HCT116 (cell line): ENCODE results near the gene TEDC1. TPM values are rescaled to one million over a fixed set of nuclear protein-coding genes. Genes with fewer than 3 reads are reported as not detected.

Source experiments
- ATAC-seq: fragments of 200-7000 bp; cut with Tn5 transposase; 2 replicates; pipeline ENCODE4 v1.9.1; 2020; ENCODE audit warnings: mild to moderate bottlenecking, moderate library complexity
- BruUV-seq: library from RNA; stranded (reverse); fragments of 400-500 nt; replicated peaks from 2 replicates; lab custom pipeline; 2021; lab: Mats Ljungman, UMichigan
- CTCF ChIA-PET: fragments of 300-600 bp; sonication (Branson Sonifier 250); formaldehyde crosslinking; loops from one replicate; lab custom pipeline; 2021; ENCODE audit warnings: antibody characterized with exemption; lab: Charles Lee
- POLR2A ChIA-PET: fragments of 300-600, 350-600 bp; sonication (Branson Sonifier 250); formaldehyde crosslinking; loops from one replicate; lab custom pipeline; 2021; ENCODE audit warnings: antibody characterized with exemption; lab: Charles Lee
- RAD21 ChIA-PET, 2 experiments: fragments of 300-600 bp; sonication (Branson Sonifier 250); formaldehyde crosslinking; loops; one replicate each; lab custom pipeline; 2023; ENCODE audit warnings: low total read pairs in 2 of 2; ENCODE audit not compliant: uncharacterized antibody in 2 of 2, unreplicated experiment in 2 of 2, low non-redundant PET in 1 of 2; lab: Charles Lee
- DNase-seq: peaks from one replicate; pipeline ENCODE4 v3.0.0-alpha.2; 2010; ENCODE audit warnings: low read depth, low spot score
- H2AFZ ChIP-seq: fragments of 200-600 bp; shearing (Covaris generic), sonication (generic); 2 replicates; pipeline ENCODE4 v1.6.1; 2017; ENCODE audit warnings: low read depth, mixed run types, mixed read lengths, antibody characterized with exemption, low read length; ENCODE audit not compliant: poor library complexity, severe bottlenecking
- H3K27ac ChIP-seq: 2 replicates; pipeline ENCODE4 v1.5.1; 2012; ENCODE audit warnings: low read depth, low read length
- H3K27me3 ChIP-seq: fragments of 200-600 bp; sonication (generic); 2 replicates; pipeline ENCODE4 v1.6.1; 2016; ENCODE audit warnings: mixed run types, low read length, mixed read lengths; ENCODE audit not compliant: insufficient read depth
- H3K36me3 ChIP-seq, 2 experiments: fragments of 200-500 bp in 1 of 2; fragments of 200-600 bp in 1 of 2; sonication (Bioruptor generic) in 1 of 2; sonication (generic) in 1 of 2; 2 replicates each; pipeline versions ENCODE4 v1.5.1 to v1.6.1; 2014 to 2016; ENCODE audit warnings: low read length in 2 of 2, inconsistent platforms in 1 of 2, mixed read lengths in 1 of 2, mixed run types in 1 of 2; ENCODE audit not compliant: insufficient read depth in 2 of 2, control insufficient read depth in 1 of 2
- H3K4me1 ChIP-seq, 2 experiments: fragments of 200-600 bp in 1 of 2; sonication (generic) in 1 of 2; 2 replicates each; pipeline versions ENCODE4 v1.5.1 to v1.6.1; 2012 to 2017; ENCODE audit warnings: low read length in 2 of 2, inconsistent platforms in 1 of 2, mild to moderate bottlenecking in 1 of 2, mixed read lengths in 1 of 2, mixed run types in 1 of 2, moderate library complexity in 1 of 2; ENCODE audit not compliant: insufficient read depth in 2 of 2, control insufficient read depth in 1 of 2
- H3K4me2 ChIP-seq: fragments of 200-600 bp; sonication (generic); 2 replicates; pipeline ENCODE4 v1.6.1; 2017; ENCODE audit warnings: mixed run types, low read length, mixed read lengths
- H3K4me3 ChIP-seq, 2 experiments: fragments of 200-600 bp in 1 of 2; sonication (generic) in 1 of 2; replicated peaks in 1 of 2; 2 replicates each; pipeline ENCODE4 v1.5.1; 2011 to 2016; ENCODE audit warnings: low read length in 2 of 2, control low read depth in 1 of 2, low read depth in 1 of 2, mild to moderate bottlenecking in 1 of 2, mixed read lengths in 1 of 2, mixed run types in 1 of 2
- H3K79me2 ChIP-seq: fragments of 200-600 bp; sonication (generic); 2 replicates; pipeline ENCODE4 v1.6.1; 2017; ENCODE audit warnings: mild to moderate bottlenecking, mixed run types, low read length, moderate library complexity, mixed read lengths; ENCODE audit not compliant: insufficient read depth
- H3K9ac ChIP-seq: fragments of 200-600 bp; sonication (generic); 2 replicates; pipeline ENCODE4 v1.6.1; 2016; ENCODE audit warnings: low read length, mixed read lengths
- H3K9me2 ChIP-seq: fragments of 200-600 bp; sonication (generic), shearing (Covaris generic); 2 replicates; pipeline ENCODE4 v1.6.1; 2017; ENCODE audit warnings: mixed run types, mild to moderate bottlenecking, moderate library complexity; ENCODE audit not compliant: insufficient read depth
- H3K9me3 ChIP-seq, 2 experiments: fragments of 200-500 bp in 1 of 2; fragments of 200-600 bp in 1 of 2; sonication (Bioruptor generic) in 1 of 2; sonication (generic) in 1 of 2; 2 replicates each; pipeline ENCODE4 v1.6.1; 2014 to 2017; ENCODE audit warnings: low read length in 2 of 2, mixed read lengths in 2 of 2, inconsistent platforms in 1 of 2, low read depth in 1 of 2, mild to moderate bottlenecking in 1 of 2, mixed run types in 1 of 2, moderate library complexity in 1 of 2; ENCODE audit not compliant: control insufficient read depth in 1 of 2, insufficient read depth in 1 of 2
- H4K20me1 ChIP-seq: fragments of 200-600 bp; sonication (generic), shearing (Covaris generic); 2 replicates; pipeline ENCODE4 v1.6.1; 2017; ENCODE audit warnings: mixed run types, mild to moderate bottlenecking, moderate library complexity; ENCODE audit not compliant: insufficient read depth
- CEBPB ChIP-seq: IDR thresholded peaks from 2 replicates; pipeline ENCODE4 v1.6.1; 2012; ENCODE audit warnings: low read depth
- EGR1 ChIP-seq: IDR thresholded peaks from 2 replicates; pipeline ENCODE4 v1.6.1; 2012; ENCODE audit warnings: low read depth
- EZH2 ChIP-seq: fragments of 200-600 bp; sonication (generic); IDR thresholded peaks from 2 replicates; pipeline ENCODE4 v1.6.1; 2017; ENCODE audit warnings: antibody characterized with exemption, mixed run types
- EZH2phosphoT487 ChIP-seq: fragments of 200-600 bp; IDR thresholded peaks from 2 replicates; pipeline ENCODE4 v1.6.1; 2018; ENCODE audit warnings: antibody characterized with exemption, borderline replicate concordance
- FOSL1 ChIP-seq: IDR thresholded peaks from 2 replicates; pipeline ENCODE4 v1.6.1; 2012; ENCODE audit warnings: low read depth
- JUND ChIP-seq: IDR thresholded peaks from 2 replicates; pipeline ENCODE4 v1.6.1; 2012
- POLR2A ChIP-seq: IDR thresholded peaks from 2 replicates; pipeline ENCODE4 v1.7.0; 2011; ENCODE audit warnings: borderline replicate concordance; ENCODE audit not compliant: insufficient read depth, insufficient read length; ENCODE audit errors: extremely low read depth
- POLR2AphosphoS5 ChIP-seq: IDR thresholded peaks from 2 replicates; pipeline ENCODE4 v1.6.1; 2011; ENCODE audit warnings: mild to moderate bottlenecking, low read depth, low read length, moderate library complexity
- RAD21 ChIP-seq: IDR thresholded peaks from 2 replicates; pipeline ENCODE4 v1.6.1; 2012; ENCODE audit warnings: low read depth, mild to moderate bottlenecking
- SIN3A ChIP-seq: IDR thresholded peaks from 2 replicates; pipeline ENCODE4 v1.6.1; 2012; ENCODE audit warnings: low read depth
- SRF ChIP-seq: IDR thresholded peaks from 2 replicates; pipeline ENCODE4 v1.6.1; 2012; ENCODE audit warnings: low read depth
- YY1 ChIP-seq: IDR thresholded peaks from 2 replicates; pipeline ENCODE4 v1.6.1; 2011; ENCODE audit warnings: low read length, low read depth, moderate library complexity, mild to moderate bottlenecking; ENCODE audit not compliant: insufficient replicate concordance; ENCODE audit errors: extremely low read depth
- ZFX ChIP-seq: fragments of 450-650 bp; IDR thresholded peaks from 2 replicates; pipeline ENCODE4 v1.6.1; 2017
- intact Hi-C: fragments of 100-400 bp; cut with micrococcal nuclease; formaldehyde crosslinking; loops from 2 replicates; pipeline ENCODE4 v1.10.0; 2022
- total RNA-seq: library from RNA; stranded (reverse); gene quantifications from one replicate; pipeline ENCODE4 v1.2.1, GENCODE V29; 2021; ENCODE audit not compliant: unreplicated experiment
- TF ChIP-seq, protein P1 (sequence below): IDR thresholded peaks from 2 replicates; pipeline ENCODE4 v1.6.1; 2012
- TF ChIP-seq, protein P2 (sequence below): IDR thresholded peaks from 2 replicates; pipeline ENCODE4 v1.6.1; 2012
- TF ChIP-seq, protein P3 (sequence below): IDR thresholded peaks from 2 replicates; pipeline ENCODE4 v1.6.1; 2012; ENCODE audit warnings: low read depth

Gene TEDC1
- total RNA-seq, 1 experiment from 2014 or later: 40.4 TPM

DNA sequence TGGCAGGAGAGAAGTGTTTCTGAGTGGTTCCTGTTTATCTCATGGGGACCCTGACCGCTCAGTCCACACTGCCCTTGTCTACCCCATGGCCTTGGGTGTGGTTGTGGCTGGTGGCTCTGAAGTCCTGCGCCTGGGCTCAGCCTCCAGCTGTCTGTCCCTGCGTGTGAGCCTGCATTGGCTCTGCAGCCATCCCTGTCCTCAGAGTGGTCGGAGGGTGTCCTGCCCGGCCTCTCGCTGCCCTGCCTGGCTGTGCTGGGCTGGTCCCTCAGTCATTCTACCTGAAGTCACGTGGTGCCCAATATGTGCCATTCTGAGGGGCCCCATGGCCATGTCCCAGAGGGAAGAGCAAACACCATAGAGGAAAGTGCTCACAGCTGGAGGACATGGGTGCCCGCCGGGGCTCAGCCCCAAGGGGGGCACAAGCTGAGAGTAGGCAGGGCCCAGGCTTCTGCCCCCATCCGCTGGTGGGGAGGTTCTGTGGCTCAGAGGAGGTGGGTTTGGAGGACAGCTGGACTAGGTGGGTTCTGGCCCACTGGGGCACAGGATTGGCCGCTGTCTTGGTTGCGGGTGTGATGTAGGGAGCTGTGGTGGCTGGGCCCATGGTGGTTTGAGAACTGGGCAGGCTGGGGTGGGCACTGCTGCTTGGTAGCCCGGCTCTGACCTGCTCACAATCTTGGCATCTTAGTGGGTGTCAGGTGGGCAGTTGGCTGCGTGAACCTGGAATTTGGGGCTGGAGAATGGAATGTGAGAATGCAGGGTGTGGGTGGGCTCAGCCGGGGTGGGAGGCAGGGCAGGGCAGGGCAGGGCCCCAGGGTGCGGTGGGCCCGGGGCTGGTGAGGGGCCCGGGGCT lies 11.6 kb downstream of the TEDC1 start:
- no peaks in the 10 kb centered on the region for H3K4me1 ChIP-seq
- no peaks in the 10 kb centered on the region for H3K27me3 ChIP-seq
- no peak for DNase-seq
- H3K4me2 ChIP-seq: no peak overlapping the region
- no peaks in the 10 kb centered on the region for H3K79me2 ChIP-seq
- no peaks in the 10 kb centered on the region for H3K9me2 ChIP-seq
- H4K20me1 ChIP-seq: no peaks in the 10 kb centered on the region
- no peaks in the 10 kb centered on the region for H3K9me3 ChIP-seq
- intact Hi-C loops: no loop called here
- POLR2A ChIA-PET: no interaction called here
- TF ChIP-seq EGR1: no peak
- TF ChIP-seq, protein P1, sequence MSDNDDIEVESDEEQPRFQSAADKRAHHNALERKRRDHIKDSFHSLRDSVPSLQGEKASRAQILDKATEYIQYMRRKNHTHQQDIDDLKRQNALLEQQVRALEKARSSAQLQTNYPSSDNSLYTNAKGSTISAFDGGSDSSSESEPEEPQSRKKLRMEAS: no peak
- TF ChIP-seq, protein P2, sequence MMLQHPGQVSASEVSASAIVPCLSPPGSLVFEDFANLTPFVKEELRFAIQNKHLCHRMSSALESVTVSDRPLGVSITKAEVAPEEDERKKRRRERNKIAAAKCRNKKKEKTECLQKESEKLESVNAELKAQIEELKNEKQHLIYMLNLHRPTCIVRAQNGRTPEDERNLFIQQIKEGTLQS: no peak
- no peak for TF ChIP-seq SIN3A
- TF ChIP-seq, protein P3, sequence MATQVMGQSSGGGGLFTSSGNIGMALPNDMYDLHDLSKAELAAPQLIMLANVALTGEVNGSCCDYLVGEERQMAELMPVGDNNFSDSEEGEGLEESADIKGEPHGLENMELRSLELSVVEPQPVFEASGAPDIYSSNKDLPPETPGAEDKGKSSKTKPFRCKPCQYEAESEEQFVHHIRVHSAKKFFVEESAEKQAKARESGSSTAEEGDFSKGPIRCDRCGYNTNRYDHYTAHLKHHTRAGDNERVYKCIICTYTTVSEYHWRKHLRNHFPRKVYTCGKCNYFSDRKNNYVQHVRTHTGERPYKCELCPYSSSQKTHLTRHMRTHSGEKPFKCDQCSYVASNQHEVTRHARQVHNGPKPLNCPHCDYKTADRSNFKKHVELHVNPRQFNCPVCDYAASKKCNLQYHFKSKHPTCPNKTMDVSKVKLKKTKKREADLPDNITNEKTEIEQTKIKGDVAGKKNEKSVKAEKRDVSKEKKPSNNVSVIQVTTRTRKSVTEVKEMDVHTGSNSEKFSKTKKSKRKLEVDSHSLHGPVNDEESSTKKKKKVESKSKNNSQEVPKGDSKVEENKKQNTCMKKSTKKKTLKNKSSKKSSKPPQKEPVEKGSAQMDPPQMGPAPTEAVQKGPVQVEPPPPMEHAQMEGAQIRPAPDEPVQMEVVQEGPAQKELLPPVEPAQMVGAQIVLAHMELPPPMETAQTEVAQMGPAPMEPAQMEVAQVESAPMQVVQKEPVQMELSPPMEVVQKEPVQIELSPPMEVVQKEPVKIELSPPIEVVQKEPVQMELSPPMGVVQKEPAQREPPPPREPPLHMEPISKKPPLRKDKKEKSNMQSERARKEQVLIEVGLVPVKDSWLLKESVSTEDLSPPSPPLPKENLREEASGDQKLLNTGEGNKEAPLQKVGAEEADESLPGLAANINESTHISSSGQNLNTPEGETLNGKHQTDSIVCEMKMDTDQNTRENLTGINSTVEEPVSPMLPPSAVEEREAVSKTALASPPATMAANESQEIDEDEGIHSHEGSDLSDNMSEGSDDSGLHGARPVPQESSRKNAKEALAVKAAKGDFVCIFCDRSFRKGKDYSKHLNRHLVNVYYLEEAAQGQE: no peak
- no peak for TF ChIP-seq FOSL1
- no peak for TF ChIP-seq POLR2A
- no peak for TF ChIP-seq RAD21
- TF ChIP-seq EZH2: no peak
- no peak for TF ChIP-seq JUND
- no peak for TF ChIP-seq POLR2AphosphoS5
- no peak for TF ChIP-seq YY1
- no peak for TF ChIP-seq ZFX
- no peak for TF ChIP-seq EZH2phosphoT487
- no peak for TF ChIP-seq CEBPB
- TF ChIP-seq SRF: no peak
- TF ChIP-seq, all 23 proteins: peak for 0
- Histone ChIP-seq H3K36me3 (no peaks in the 10 kb centered on the region), H3K4me3 (no peak overlapping the region), H3K27ac (no peak overlapping the region), H3K9ac (no peak overlapping the region), H2AFZ (no peak overlapping the region)
- no peak for ATAC-seq
- BruUV-seq: no TSS peak
- ChIA-PET RAD21 (no interaction called here), CTCF (no interaction called here)
